ENCODE results near the gene AK4. TPM values are rescaled to one million over a fixed set of nuclear protein-coding genes. Genes with fewer than 3 reads are reported as not detected.

AK4 gene
- total and polyA plus RNA-seq, 2 of the 4 experiments (the other 2 are of a cell fraction) = 12.4 to 30.3 TPM

- 89% methylated on average over 2 of the region's 13 CpGs; no CpG with 5 or more reads in 1 of the 2 experiments for WGBS, 2 experiments (ENCODE audit: extremely low coverage in 2 of 2, insufficient read length in 1 of 2)
- Histone ChIP-seq H2BK15ac (ENCODE audit: low read depth, low read length) (no peak overlapping the region), H2AFZ (replicated peaks; ENCODE audit: low read length, poor library complexity) (no peak overlapping the region), H2BK120ac (ENCODE audit: low read depth, low read length) (no peak overlapping the region), H3K9me1 (ENCODE audit: insufficient read depth, low read length) (no peaks in the 10 kb centered on the region), H3K4ac (ENCODE audit: low read depth, low read length) (no peak overlapping the region), H2AK5ac (ENCODE audit: low read depth, low read length) (no peak overlapping the region), H3K4me2 (ENCODE audit: low read depth, low read length) (peak overlapping the region; percentile 28; the same call in 1 of the 2 replicates), H3K79me1 (ENCODE audit: low read depth in 1 of 2, low read length in 2 of 2) (peaks cover 0 to 34% of the 10 kb centered on the region in 2 experiments; a peak in 2 of 4 replicates), H3K36me3 (ENCODE audit: control insufficient read depth, insufficient read depth, low read length) (no peaks in the 10 kb centered on the region; the same call in 1 of the 2 replicates), H3K9ac (ENCODE audit: low read depth, low read length) (no peak overlapping the region), H4K8ac (ENCODE audit: low read depth in 2 of 2, low read length in 2 of 2) (no peak overlapping the region), H3K18ac (ENCODE audit: low read depth, low read length) (no peak overlapping the region), H3K27me3 (ENCODE audit: control insufficient read depth, insufficient read depth, low read length) (peaks cover 4% of the 10 kb centered on the region; the same call in 1 of the 2 replicates), H2BK20ac (ENCODE audit: low read depth, low read length) (no peak overlapping the region), H3K27ac (ENCODE audit: insufficient read depth, low read length) (no peak overlapping the region), H4K20me1 (ENCODE audit: insufficient read depth, low read length) (peaks cover 11% of the 10 kb centered on the region), H4K5ac (ENCODE audit: low read depth, low read length) (no peak overlapping the region), H2AK9ac (replicated peaks; ENCODE audit: low read depth, low read length, poor library complexity) (no peak overlapping the region), H3K56ac (ENCODE audit: extremely low read depth, insufficient read depth, low read length) (no peak overlapping the region), H3K4me3 (ENCODE audit: insufficient read depth, low read depth, low read length) (no peak overlapping the region), H3K23ac (ENCODE audit: low read depth, low read length) (no peak overlapping the region), H2BK5ac (ENCODE audit: low read depth, low read length, poor library complexity, severe bottlenecking) (no peak overlapping the region), H3K4me1 (ENCODE audit: control insufficient read depth, insufficient read depth, low read length) (peaks cover 11% of the 10 kb centered on the region; the same call in 1 of the 2 replicates), H4K91ac (ENCODE audit: insufficient read depth, low read depth, low read length) (no peak overlapping the region), H3K9me3 (ENCODE audit: control insufficient read depth, insufficient read depth, low read length) (no peaks in the 10 kb centered on the region), H3K14ac (replicated peaks; ENCODE audit: low read depth, low read length) (no peak overlapping the region)
- POLR2A ChIA-PET (ENCODE audit: unreplicated experiment) = no interaction called here
- no TSS peak for BruUV-seq (replicated peaks)
- TF ChIP-seq BHLHE40 (IDR thresholded peaks at IDR 0.05; ENCODE audit: low read depth, low read length) (no peak), NFE2L2 (IDR thresholded peaks at IDR 0.05; ENCODE audit: low read depth, low read length) (no peak), CEBPB (IDR thresholded peaks at IDR 0.05; ENCODE audit: low read depth, low read length) (peak; percentile 13; the same call in 1 of the 2 replicates), RFX5 (IDR thresholded peaks at IDR 0.05; ENCODE audit: low read depth, low read length) (no peak), ELK1 (IDR thresholded peaks at IDR 0.05; ENCODE audit: borderline replicate concordance, low read depth, low read length) (no peak), FOS (IDR thresholded peaks at IDR 0.05; ENCODE audit: low read depth, low read length) (no peak), POLR2A (IDR thresholded peaks at IDR 0.05; ENCODE audit: low read depth, low read length) (no peak)
- DNase-seq (peak; percentile 36), ATAC-seq (ENCODE audit: low read depth) (peak; percentile 28)
- intact Hi-C loops (cut with micrococcal nuclease) (no loop called here), in situ Hi-C loops (cut with MboI; ENCODE audit: low sequenced_read_pairs) (no loop called here), dilution Hi-C loops (cut with HindIII; ENCODE audit: low sequenced_read_pairs, unreplicated experiment) (no loop called here)
- CTCF ChIA-PET = no interaction called here
Observed at GRCh38 chr1:65175171-65176055, 27.4 kb downstream of the AK4 start.

All from IMR-90 (cell line).